OCI-LY3 (cell line): ENCODE results near the gene CLTB.

Experiments
- H2AFZ ChIP-seq: fragments of 200-600, 300-600 bp; shearing (Covaris generic); 2 replicates; pipeline ENCODE4 v1.6.0; 2014; ENCODE audit warnings: antibody characterized with exemption, low read depth, low read length
- H3K27ac ChIP-seq: fragments of 200-600, 300-600 bp; sonication (generic); 2 replicates; pipeline ENCODE4 v1.5.1; 2014; ENCODE audit warnings: mild to moderate bottlenecking, low read length, moderate library complexity, mixed read lengths
- H3K27me3 ChIP-seq: fragments of 200-600, 300-600 bp; sonication (generic); 2 replicates; pipeline ENCODE4 v1.6.1; 2014; ENCODE audit warnings: low read depth, low read length, mixed read lengths
- H3K36me3 ChIP-seq: fragments of 200-600, 300-600 bp; sonication (generic); replicated peaks from 2 replicates; pipeline ENCODE3; 2014; ENCODE audit warnings: low read depth, low read length, mixed read lengths
- H3K4me1 ChIP-seq: fragments of 300-600, 200-600 bp; sonication (generic); 2 replicates; pipeline ENCODE4 v1.6.1; 2014; ENCODE audit warnings: low read length, mixed read lengths
- H3K4me2 ChIP-seq: fragments of 200-600, 300-600 bp; sonication (generic); 2 replicates; pipeline ENCODE4 v1.6.1; 2014; ENCODE audit warnings: low read length, mixed read lengths
- H3K4me3 ChIP-seq: fragments of 300-600, 200-600 bp; sonication (generic); 2 replicates; pipeline ENCODE4 v1.5.1; 2014; ENCODE audit warnings: antibody characterized with exemption, mild to moderate bottlenecking, low read length, moderate library complexity
- H3K79me2 ChIP-seq: fragments of 300-600, 200-600 bp; shearing (Covaris generic); 2 replicates; pipeline ENCODE4 v1.6.1; 2014; ENCODE audit warnings: mild to moderate bottlenecking, low read length, mixed read lengths
- H3K9ac ChIP-seq: fragments of 300-600, 200-600 bp; shearing (Covaris generic); 2 replicates; pipeline ENCODE4 v1.6.0; 2014; ENCODE audit warnings: mild to moderate bottlenecking, low read length, moderate library complexity
- H3K9me3 ChIP-seq: fragments of 200-600, 300-600 bp; shearing (Covaris generic); 2 replicates; pipeline ENCODE4 v1.6.1; 2014; ENCODE audit warnings: low read length, mixed read lengths; ENCODE audit not compliant: insufficient read depth
- H4K20me1 ChIP-seq: fragments of 200-600, 300-600 bp; sonication (generic); 2 replicates; pipeline ENCODE4 v1.6.1; 2016; ENCODE audit warnings: low read length, mixed read lengths; ENCODE audit not compliant: insufficient read depth
- CTCF ChIP-seq: fragments of 200-600, 300-600 bp; sonication (generic); IDR thresholded peaks from 2 replicates; pipeline ENCODE4 v1.5.1; 2014; ENCODE audit warnings: antibody characterized with exemption, low read length, low read depth
- EZH2phosphoT487 ChIP-seq: fragments of 200-600 bp; shearing (Covaris generic); IDR thresholded peaks from 2 replicates; pipeline ENCODE4 v1.6.1; 2018; ENCODE audit warnings: antibody characterized with exemption, mixed run types, low read depth

Gene CLTB

GRCh38 chr5:176371621-176372539, 44.5 kb downstream of the CLTB start:
- Histone ChIP-seq H3K27ac (no peak overlapping the region), H3K27me3 (no peaks in the 10 kb centered on the region), H3K4me1 (peaks cover 9% of the 10 kb centered on the region), H3K79me2 (no peaks in the 10 kb centered on the region), H3K9ac (no peak overlapping the region), H2AFZ (no peak overlapping the region), H3K36me3 (peaks cover 8% of the 10 kb centered on the region), H4K20me1 (no peaks in the 10 kb centered on the region), H3K9me3 (no peaks in the 10 kb centered on the region), H3K4me2 (no peak overlapping the region), H3K4me3 (no peak overlapping the region)
- TF ChIP-seq CTCF (no peak), EZH2phosphoT487 (no peak)

GRCh38 chr5:176369934-176370711, 46.2 kb downstream of the CLTB start:
- no peaks in the 10 kb centered on the region for H3K79me2 ChIP-seq
- H3K4me2 ChIP-seq: no peak overlapping the region
- H3K36me3 ChIP-seq: peaks cover 5% of the 10 kb centered on the region
- no peaks in the 10 kb centered on the region for H3K27me3 ChIP-seq
- no peak overlapping the region for H3K27ac ChIP-seq
- no peak overlapping the region for H3K9ac ChIP-seq
- no peaks in the 10 kb centered on the region for H3K9me3 ChIP-seq
- no peak overlapping the region for H3K4me3 ChIP-seq
- no peak overlapping the region for H2AFZ ChIP-seq
- TF ChIP-seq CTCF (no peak), EZH2phosphoT487 (no peak)
- H3K4me1 ChIP-seq: peaks cover 9% of the 10 kb centered on the region
- no peaks in the 10 kb centered on the region for H4K20me1 ChIP-seq

- peaks cover 11% of the 10 kb centered on the region for H3K4me1 ChIP-seq
- no peak for TF ChIP-seq CTCF
- no peak for TF ChIP-seq EZH2phosphoT487
- no peak overlapping the region for H3K4me3 ChIP-seq
- peaks cover 2% of the 10 kb centered on the region for H3K36me3 ChIP-seq
- no peaks in the 10 kb centered on the region for H3K9me3 ChIP-seq
- H4K20me1 ChIP-seq: no peaks in the 10 kb centered on the region
- H3K79me2 ChIP-seq: no peaks in the 10 kb centered on the region
- H2AFZ ChIP-seq: no peak overlapping the region
- H3K9ac ChIP-seq: no peak overlapping the region
- H3K27ac ChIP-seq: no peak overlapping the region
- H3K4me2 ChIP-seq: no peak overlapping the region
- H3K27me3 ChIP-seq: no peaks in the 10 kb centered on the region
Observed at GRCh38 chr5:176368726-176369125, 47.6 kb downstream of the CLTB start.
